SK-N-SH (cell line): ENCODE measurements around the gene ZNF576. TPM values are rescaled to one million over a fixed set of nuclear protein-coding genes. Genes with fewer than 3 reads are reported as not detected.

Experiments used
- CTCF ChIA-PET: fragments of 300-600, 350-600 bp; formaldehyde crosslinking; extraction: SDS; loops from one replicate; lab custom pipeline; 2021; lab: Yijun Ruan, JAX
- POLR2A ChIA-PET: fragments of 350-600 bp; sonication (Branson Sonifier 250); formaldehyde crosslinking; extraction: SDS; loops from one replicate; lab custom pipeline; 2020; ENCODE audit warnings: antibody characterized with exemption, inconsistent platforms; lab: Yijun Ruan, JAX
- DNase-seq: peaks from one replicate; pipeline ENCODE4 v3.0.0; 2012
- H2AFZ ChIP-seq: fragments of 200-600 bp; sonication (generic); 2 replicates; pipeline ENCODE4 v1.8.1; 2016; ENCODE audit warnings: antibody characterized with exemption, mild to moderate bottlenecking, low read depth
- H3F3A ChIP-seq: fragments of 200-600 bp; sonication (generic); replicated peaks from 2 replicates; pipeline ENCODE3; 2016; ENCODE audit warnings: antibody characterized with exemption, mild to moderate bottlenecking; ENCODE audit not compliant: insufficient read depth
- H3K27ac ChIP-seq, 2 experiments: fragments of 200-500 bp in 1 of 2; fragments of 200-600 bp in 1 of 2; sonication (Bioruptor generic) in 1 of 2; sonication (generic), shearing (Covaris generic) in 1 of 2; 2 replicates each; pipeline versions ENCODE4 v1.5.1 to v1.6.1; 2014 to 2016; ENCODE audit warnings: low read depth in 2 of 2, inconsistent platforms in 1 of 2, low read length in 1 of 2, mild to moderate bottlenecking in 1 of 2, mixed read lengths in 1 of 2
- H3K27me3 ChIP-seq: fragments of 200-600 bp; sonication (generic), shearing (Covaris generic); 2 replicates; pipeline ENCODE4 v1.6.1; 2016; ENCODE audit warnings: mixed run types; ENCODE audit not compliant: insufficient read depth
- H3K36me3 ChIP-seq, 2 experiments: fragments of 200-500 bp in 1 of 2; fragments of 200-600 bp in 1 of 2; sonication (Bioruptor generic) in 1 of 2; sonication (generic) in 1 of 2; replicated peaks in 1 of 2; 2 replicates each; pipeline versions ENCODE3 to v1.5.1; 2014 to 2016; ENCODE audit warnings: low read length in 1 of 2, mild to moderate bottlenecking in 1 of 2; ENCODE audit not compliant: insufficient read depth in 2 of 2, control insufficient read depth in 1 of 2
- H3K4me1 ChIP-seq, 2 experiments: fragments of 200-500 bp in 1 of 2; fragments of 200-600 bp in 1 of 2; sonication (Bioruptor generic) in 1 of 2; sonication (generic), shearing (Covaris generic) in 1 of 2; 2 replicates each; pipeline versions ENCODE4 v1.5.1 to v1.6.1; 2014 to 2016; ENCODE audit warnings: low read depth in 1 of 2, low read length in 1 of 2, mixed run types in 1 of 2; ENCODE audit not compliant: insufficient read depth in 2 of 2, control insufficient read depth in 1 of 2
- H3K4me2 ChIP-seq: fragments of 200-600 bp; sonication (generic), shearing (Covaris generic); 2 replicates; pipeline ENCODE4 v1.6.1; 2017; ENCODE audit warnings: mixed run types
- H3K4me3 ChIP-seq, 2 experiments: fragments of 200-500 bp in 1 of 2; fragments of 200-600 bp in 1 of 2; sonication (Bioruptor generic) in 1 of 2; sonication (generic), shearing (Covaris generic) in 1 of 2; 2 replicates each; pipeline versions ENCODE4 v1.5.1 to v1.8.1; 2014 to 2016; ENCODE audit warnings: low read depth in 2 of 2, inconsistent platforms in 1 of 2, low read length in 1 of 2, mild to moderate bottlenecking in 1 of 2, mixed read lengths in 1 of 2, moderate library complexity in 1 of 2
- H3K79me2 ChIP-seq: fragments of 200-600 bp; sonication (generic); 2 replicates; pipeline ENCODE4 v1.8.1; 2017; ENCODE audit warnings: mild to moderate bottlenecking; ENCODE audit not compliant: insufficient read depth
- H3K9ac ChIP-seq: fragments of 200-600 bp; sonication (generic); 2 replicates; pipeline ENCODE4 v1.6.1; 2017; ENCODE audit warnings: mixed run types
- H3K9me2 ChIP-seq: fragments of 200-600 bp; sonication (generic); 2 replicates; pipeline ENCODE4 v1.6.1; 2017; ENCODE audit warnings: mixed run types
- H3K9me3 ChIP-seq: fragments of 200-600 bp; sonication (generic); 2 replicates; pipeline ENCODE4 v1.6.1; 2017; ENCODE audit warnings: mixed run types, mild to moderate bottlenecking, moderate library complexity
- H4K20me1 ChIP-seq: fragments of 200-600 bp; sonication (generic); 2 replicates; pipeline ENCODE4 v1.6.1; 2017; ENCODE audit warnings: mild to moderate bottlenecking, mixed run types; ENCODE audit not compliant: insufficient read depth
- CHD2 ChIP-seq: fragments of 150-350 bp; IDR thresholded peaks from 2 replicates; pipeline ENCODE4 v1.6.1; 2018; ENCODE audit warnings: low read length; ENCODE audit not compliant: partially characterized antibody
- ELF1 ChIP-seq: IDR thresholded peaks from 2 replicates; pipeline ENCODE4 v1.4.0; 2012
- EP300 ChIP-seq, 2 experiments: IDR thresholded peaks; 2 replicates each; pipeline versions ENCODE4 v1.4.0 to v1.6.1; 2012; ENCODE audit warnings: borderline replicate concordance in 1 of 2, low read depth in 1 of 2, low read length in 1 of 2
- MXI1 ChIP-seq: IDR thresholded peaks from 2 replicates; pipeline ENCODE4 v1.6.1; 2012; ENCODE audit warnings: mild to moderate bottlenecking, low read depth, low read length, improper control_type of control experiment
- NRF1 ChIP-seq: IDR thresholded peaks from 2 replicates; pipeline ENCODE4 v1.6.1; 2012; ENCODE audit warnings: low read depth, mild to moderate bottlenecking, low read length
- POLR2AphosphoS5 ChIP-seq: IDR thresholded peaks from 2 replicates; pipeline ENCODE4 v1.6.1; 2012; ENCODE audit warnings: low read depth, low read length
- REST ChIP-seq: IDR thresholded peaks from 2 replicates; pipeline ENCODE4 v1.6.1; 2012; ENCODE audit warnings: mild to moderate bottlenecking, low read depth, low read length, moderate library complexity
- RFX5 ChIP-seq: IDR thresholded peaks from 2 replicates; pipeline ENCODE4 v1.6.1; 2012; ENCODE audit warnings: mild to moderate bottlenecking, improper control_type of control experiment, low read length
- SIN3A ChIP-seq: IDR thresholded peaks from 2 replicates; pipeline ENCODE4 v1.6.1; 2012; ENCODE audit warnings: low read depth, mild to moderate bottlenecking, low read length, moderate library complexity, borderline replicate concordance
- SMC3 ChIP-seq: IDR thresholded peaks from 2 replicates; pipeline ENCODE4 v1.6.1; 2012; ENCODE audit warnings: low read depth, low read length, improper control_type of control experiment
- TAF1 ChIP-seq: IDR thresholded peaks from 2 replicates; pipeline ENCODE4 v1.6.1; 2012; ENCODE audit warnings: low read depth, mild to moderate bottlenecking, low read length, moderate library complexity, borderline replicate concordance
- TEAD4 ChIP-seq: IDR thresholded peaks from 2 replicates; pipeline ENCODE4 v1.4.0; 2012; ENCODE audit warnings: mild to moderate bottlenecking, borderline replicate concordance; ENCODE audit not compliant: insufficient read depth
- USF1 ChIP-seq: IDR thresholded peaks from 2 replicates; pipeline ENCODE4 v1.4.0; 2012; ENCODE audit warnings: low read depth, borderline replicate concordance
- YY1 ChIP-seq: IDR thresholded peaks from 2 replicates; pipeline ENCODE4 v1.4.0; 2012; ENCODE audit warnings: low read depth, mild to moderate bottlenecking
- WGBS: methylation state at CpG from one replicate; pipeline ENCODE4 v1.1.6; 2017; ENCODE audit warnings: low lambda C conversion rate; 5-methylcytosine and 5-hydroxymethylcytosine counted together
- polyA plus RNA-seq, 3 experiments: library from polyadenylated mRNA; depleted of rRNA; stranded (reverse); fragments of >200 nt; gene quantifications; 2 replicates each; pipeline ENCODE4 v1.2.3, GENCODE V29; 2012

The ZNF576 gene
- polyA plus RNA-seq, 1 of the 3 experiments (the other 2 are of a cell fraction), result 12.8 TPM

- Histone ChIP-seq H4K20me1 (no peaks in the 10 kb centered on the region), H2AFZ (peak overlapping the region; percentile 93), H3K27ac (peak overlapping the region; percentile 77 to 80), H3K9me2 (no peaks in the 10 kb centered on the region), H3K4me1 (peaks cover 0 to 15% of the 10 kb centered on the region in 2 experiments; a peak in 1 of 4 replicates), H3F3A (no peaks in the 10 kb centered on the region), H3K9ac (peak overlapping the region; percentile 96), H3K36me3 (peaks cover 0 to 9% of the 10 kb centered on the region in 2 experiments), H3K79me2 (peaks cover 34% of the 10 kb centered on the region; the same call in 1 of the 2 replicates), H3K4me2 (peak overlapping the region; percentile 93), H3K4me3 (peak overlapping the region; percentile 75 to 91), H3K9me3 (no peaks in the 10 kb centered on the region), H3K27me3 (no peaks in the 10 kb centered on the region)
- ChIA-PET CTCF (interaction anchor here (0.6 to 3.7 kb wide), 5 partner anchors 10 to 71 kb away, joined by 3 to 43 read pairs (median 3); no protein-coding TSS in a partner anchor), POLR2A (interaction anchor here (1.7 kb wide), 1 partner anchor 22 kb away, joined by 4 read pairs; the partner anchor contains the start of gene ZNF576)
- TF ChIP-seq NRF1 (no peak), POLR2AphosphoS5 (no peak), CHD2 (no peak), SMC3 (no peak), REST (no peak)
- no peak for DNase-seq
- WGBS, result 16% methylated on average over 11 of the region's 12 CpGs
Measured at GRCh38 chr19:43574424-43575155, 21.8 kb upstream of the ZNF576 start.

- H3K27ac ChIP-seq, result peak within 1 kb of the TSS; percentile 80 to 87
- peak within 1 kb of the TSS; percentile 100 for H2AFZ ChIP-seq
- H3K79me2 ChIP-seq, result peaks cover 27% of the 10 kb centered on the region; the same call in 1 of the 2 replicates
- H3K9me3 ChIP-seq, result no peaks in the 10 kb centered on the region
- peak within 1 kb of the TSS; percentile 93 for H3K4me2 ChIP-seq
- TF ChIP-seq YY1, result peak; percentile 19; the same call in 1 of the 2 replicates
- TF ChIP-seq MXI1, result peak; percentile 57
- peak; percentile 99 for TF ChIP-seq RFX5
- no peak for TF ChIP-seq TEAD4
- TF ChIP-seq NRF1, result peak; percentile 97
- TF ChIP-seq ELF1, result no peak
- peak; percentile 41; the same call in 1 of the 2 replicates for TF ChIP-seq TAF1
- TF ChIP-seq USF1, result no peak
- peak in 1 of 2 experiments; percentile 47; a peak in 1 of 4 replicates for TF ChIP-seq EP300 (IDR thresholded peaks at IDR 0.05; ENCODE audit: borderline replicate concordance in 1 of 2, low read depth in 1 of 2, low read length in 1 of 2)
- TF ChIP-seq SIN3A, result 0 out of 2 replicates have a peak, but pooled peaks have one; percentile 33
- TF ChIP-seq, all 33 proteins: peak for 7
- H3K9ac ChIP-seq, result peak within 1 kb of the TSS; percentile 96
- under 1% methylated on average over 27 of the region's 51 CpGs for WGBS
- POLR2A ChIA-PET, result interaction anchor here (1.7 kb wide), 1 partner anchor 21 kb away, joined by 4 read pairs; the partner anchor contains the start of gene ZNF576
- H3K4me1 ChIP-seq, result peaks cover 0 to 15% of the 10 kb centered on the region in 2 experiments; a peak in 1 of 4 replicates
- peaks cover 0 to 9% of the 10 kb centered on the region in 2 experiments for H3K36me3 ChIP-seq
- peak; percentile 95 for DNase-seq
- peak within 1 kb of the TSS; percentile 75 to 91 for H3K4me3 ChIP-seq
- H3F3A ChIP-seq, result no peaks in the 10 kb centered on the region
- no peaks in the 10 kb centered on the region for H3K27me3 ChIP-seq
- no peaks in the 10 kb centered on the region for H3K9me2 ChIP-seq
- CTCF ChIA-PET, result interaction anchor here (0.9 to 3.7 kb wide), 4 partner anchors 9 to 40 kb away, joined by 3 to 43 read pairs (median 8); no protein-coding TSS in a partner anchor
- H4K20me1 ChIP-seq, result no peaks in the 10 kb centered on the region
Measured at GRCh38 chr19:43575156-43575950, 21.0 kb upstream of the ZNF576 start, which contains the start of the genes PINLYP and XRCC1. TSS of gene PINLYP (plus strand) at chr19:43575801. CDS start at chr19:43577192, 1,391 bp downstream. TSS of gene XRCC1 (minus strand) at chr19:43575527. CDS start at chr19:43575458, 69 bp downstream.
